ENCODE measurements around the gene CCDC73.

DNA sequence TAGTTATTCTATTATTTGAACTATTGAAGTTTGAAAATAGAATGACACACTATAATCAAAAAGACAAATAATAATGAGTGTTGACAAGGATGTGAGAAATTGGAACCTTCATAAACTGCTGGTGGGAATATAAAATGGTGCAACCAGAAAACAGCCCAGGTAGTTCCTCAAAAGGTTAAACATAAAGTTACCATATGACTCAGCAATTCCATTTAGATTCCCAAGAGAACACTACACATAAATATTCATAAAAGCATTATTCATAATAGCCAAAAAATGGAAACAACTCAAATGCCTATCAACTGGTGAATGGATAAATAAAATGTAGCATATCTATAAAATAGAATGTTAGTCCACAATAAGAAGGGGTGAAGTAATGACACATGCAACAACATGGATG lies 21.7 kb downstream of the CCDC73 start:
- TF ChIP-seq YY1 (IDR thresholded peaks at IDR 0.05; ENCODE audit: insufficient read depth, insufficient read length), result no peak
- no peak for TF ChIP-seq ZNF274 (IDR thresholded peaks at IDR 0.05; ENCODE audit: low read depth, low read length)
- TF ChIP-seq SUZ12 (IDR thresholded peaks at IDR 0.05; ENCODE audit: extremely low read depth, insufficient read depth, insufficient read length), result no peak
